Liver (tissue), 9 donors: Measurements from ENCODE around the gene ERMARD. TPM values are rescaled to one million over a fixed set of nuclear protein-coding genes. Genes with fewer than 3 reads are reported as not detected.

Source experiments
- DNase-seq: peaks from one replicate; pipeline ENCODE4 v3.0.0-alpha.2; 2017; ENCODE audit warnings: low spot score
- H3K27ac ChIP-seq, 2 donors: one replicate each; pipeline ENCODE4 v1.7.0; 2013; ENCODE audit warnings: inconsistent platforms in 2 of 2, low read length in 2 of 2, control low read depth in 1 of 2, low read depth in 1 of 2, mild to moderate bottlenecking in 1 of 2
- H3K27me3 ChIP-seq, 4 donors: one replicate each; pipeline versions ENCODE4 v1.6.1 to v1.7.0; 2013; ENCODE audit warnings: low read length in 3 of 4, inconsistent platforms in 1 of 4, mild to moderate bottlenecking in 1 of 4, moderate library complexity in 1 of 4; ENCODE audit not compliant: control insufficient read depth in 4 of 4, insufficient read depth in 4 of 4
- H3K36me3 ChIP-seq, 4 donors: one replicate each; pipeline versions ENCODE4 v1.6.1 to v1.7.0; 2013; ENCODE audit warnings: low read length in 3 of 4, mild to moderate bottlenecking in 3 of 4, low read depth in 1 of 4, moderate library complexity in 1 of 4; ENCODE audit not compliant: control insufficient read depth in 4 of 4, insufficient read depth in 3 of 4
- H3K4me1 ChIP-seq, 4 donors: one replicate each; pipeline versions ENCODE4 v1.6.1 to v1.7.0; 2013; ENCODE audit warnings: low read length in 3 of 4, mild to moderate bottlenecking in 3 of 4, moderate library complexity in 1 of 4; ENCODE audit not compliant: control insufficient read depth in 4 of 4, insufficient read depth in 4 of 4
- H3K4me3 ChIP-seq, 3 donors: one replicate each; pipeline versions ENCODE4 v1.6.1 to v1.7.0; 2013; ENCODE audit warnings: low read length in 3 of 3, control low read depth in 1 of 3, low read depth in 1 of 3, mild to moderate bottlenecking in 1 of 3
- H3K9ac ChIP-seq, 2 donors: one replicate each; pipeline ENCODE4 v1.7.0; 2013; ENCODE audit warnings: low read length in 2 of 2, mild to moderate bottlenecking in 2 of 2, moderate library complexity in 2 of 2, control low read depth in 1 of 2, low read depth in 1 of 2
- H3K9me3 ChIP-seq, 4 donors: one replicate each; pipeline versions ENCODE4 v1.6.1 to v1.7.0; 2013; ENCODE audit warnings: low read length in 3 of 4; ENCODE audit not compliant: control insufficient read depth in 4 of 4
- ATF3 ChIP-seq: IDR thresholded peaks from 2 replicates; pipeline ENCODE4 v1.6.1; 2016; ENCODE audit warnings: antibody characterized with exemption
- CTCF ChIP-seq: fragments of 150-350 bp; IDR thresholded peaks from 2 replicates; pipeline ENCODE4 v1.5.1; 2017; ENCODE audit warnings: improper control_type of control experiment, low read depth, low read length; ENCODE audit not compliant: missing input control
- EGR1 ChIP-seq, 2 donors: IDR thresholded peaks; 2 replicates each; pipeline ENCODE4 v1.6.1; 2016 to 2018; ENCODE audit warnings: antibody characterized with exemption in 2 of 2, low read depth in 2 of 2
- FOXA1 ChIP-seq: IDR thresholded peaks from 2 replicates; pipeline ENCODE4 v1.6.1; 2016; ENCODE audit warnings: antibody characterized with exemption
- FOXA2 ChIP-seq: IDR thresholded peaks from 2 replicates; pipeline ENCODE4 v1.6.1; 2016; ENCODE audit warnings: antibody characterized with exemption
- GABPA ChIP-seq, 2 donors: IDR thresholded peaks in 1 of 2; conservative IDR thresholded peaks in 1 of 2; 2 replicates each; pipeline ENCODE4 v1.6.1; 2016; ENCODE audit warnings: antibody characterized with exemption in 2 of 2, mild to moderate bottlenecking in 1 of 2, moderate library complexity in 1 of 2
- HNF4A ChIP-seq, 2 donors: conservative IDR thresholded peaks; 2 replicates each; pipeline ENCODE4 v1.6.1; 2016; ENCODE audit warnings: antibody characterized with exemption in 2 of 2, mild to moderate bottlenecking in 2 of 2
- HNF4G ChIP-seq: IDR thresholded peaks from 2 replicates; pipeline ENCODE4 v1.6.1; 2016; ENCODE audit warnings: antibody characterized with exemption
- JUND ChIP-seq, 2 donors: IDR thresholded peaks; 2 replicates each; pipeline ENCODE4 v1.6.1; 2016; ENCODE audit warnings: antibody characterized with exemption in 2 of 2
- MAX ChIP-seq: IDR thresholded peaks from 2 replicates; pipeline ENCODE4 v1.6.1; 2016; ENCODE audit warnings: antibody characterized with exemption
- NR2F2 ChIP-seq: IDR thresholded peaks from 2 replicates; pipeline ENCODE4 v1.6.1; 2016; ENCODE audit warnings: antibody characterized with exemption
- RAD21 ChIP-seq, 2 donors: IDR thresholded peaks; 2 replicates each; pipeline ENCODE4 v1.6.1; 2016; ENCODE audit warnings: antibody characterized with exemption in 2 of 2, mild to moderate bottlenecking in 2 of 2
- RXRA ChIP-seq, 2 donors: IDR thresholded peaks; 2 replicates each; pipeline ENCODE4 v1.6.1; 2017 to 2018; ENCODE audit warnings: antibody characterized with exemption in 2 of 2, mild to moderate bottlenecking in 1 of 2
- SP1 ChIP-seq: IDR thresholded peaks from 2 replicates; pipeline ENCODE4 v1.6.1; 2018; ENCODE audit warnings: antibody characterized with exemption, mild to moderate bottlenecking
- TAF1 ChIP-seq: conservative IDR thresholded peaks from 2 replicates; pipeline ENCODE4 v1.6.1; 2016; ENCODE audit warnings: antibody characterized with exemption, mild to moderate bottlenecking
- YY1 ChIP-seq: IDR thresholded peaks from 2 replicates; pipeline ENCODE4 v1.6.1; 2016; ENCODE audit warnings: antibody characterized with exemption, mild to moderate bottlenecking
- ZBTB33 ChIP-seq: IDR thresholded peaks from 2 replicates; pipeline ENCODE4 v1.6.1; 2016; ENCODE audit warnings: antibody characterized with exemption
- WGBS: extraction: QIAGEN DNeasy Blood & Tissue Kit; methylation state at CpG from one replicate; pipeline ENCODE4 v1.1.7; 2013; 5-methylcytosine and 5-hydroxymethylcytosine counted together
- polyA plus RNA-seq, 2 donors: library from polyadenylated mRNA; stranded (reverse) in 1 of 2; unstranded in 1 of 2; fragments of 200-250 nt in 1 of 2; fragments of >200 nt in 1 of 2; fragmentation: Nextera tagmentation in 1 of 2; extraction: Ambion mirVana in 1 of 2; gene quantifications; one replicate each; pipeline versions ENCODE4 v1.2.1 to v1.2.3, GENCODE V29; 2013 to 2015
- total RNA-seq, 2 donors: library from RNA; depleted of rRNA; stranded (reverse); fragments of >200 nt; gene quantifications; one replicate each; pipeline ENCODE4 v1.2.3, GENCODE V29; 2014
- TF ChIP-seq, protein P1 (sequence below): IDR thresholded peaks from 2 replicates; pipeline ENCODE4 v1.6.1; 2016; ENCODE audit warnings: antibody characterized with exemption, mild to moderate bottlenecking
- donor health status: healthy.
- donor health status: healthy.
- donor health status: healthy.
- donor health status: healthy.
- donor health status: healthy.

ERMARD gene
- total and polyA plus RNA-seq, 4 donors, result 10.1 to 20.7 (median 14.0) TPM

DNA sequence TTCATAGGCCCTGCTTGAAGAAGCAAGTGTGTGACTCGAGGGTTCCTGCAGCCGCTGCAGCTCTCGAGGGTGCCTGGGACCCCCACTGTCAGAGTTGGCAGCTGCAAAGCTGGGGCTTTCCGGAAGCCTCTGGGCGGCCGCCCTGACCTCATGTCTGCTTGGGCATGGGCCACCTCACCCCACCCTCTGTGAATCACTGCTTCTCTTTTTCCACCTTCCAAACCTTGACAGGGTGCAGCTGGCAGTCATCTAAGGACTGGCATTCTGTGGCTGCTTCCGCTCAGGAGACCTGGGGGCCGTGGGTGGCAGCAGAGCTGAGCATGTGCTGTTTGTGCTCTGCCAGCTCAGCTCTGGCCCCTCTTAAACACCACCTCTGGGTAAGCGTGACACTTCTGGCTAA, 32.0 kb downstream of the ERMARD start:
- Histone ChIP-seq H3K9me3 (no peaks in the 10 kb centered on the region), H3K4me3 (no peak overlapping the region), H3K27me3 (no peaks in the 10 kb centered on the region), H3K4me1 (no peaks in the 10 kb centered on the region), H3K9ac (no peak overlapping the region), H3K27ac (no peak overlapping the region), H3K36me3 (peaks cover 0 to 30% (median 11%) of the 10 kb centered on the region in 4 donors)
- WGBS, result 89% methylated on average over 9 of the region's 9 CpGs
- no peak for TF ChIP-seq RAD21 (IDR thresholded peaks at IDR 0.05)
- no peak for TF ChIP-seq CTCF
- no peak for TF ChIP-seq EGR1 (IDR thresholded peaks at IDR 0.05; ENCODE audit: low read depth in 2 of 2)
- TF ChIP-seq ZBTB33, result no peak
- no peak for TF ChIP-seq GABPA (IDR thresholded peaks at IDR 0.05 in 1 of 2, conservative IDR thresholded peaks at IDR 0.05 in 1 of 2)
- no peak for TF ChIP-seq SP1
- TF ChIP-seq HNF4G, result no peak
- no peak for TF ChIP-seq FOXA1
- TF ChIP-seq HNF4A (conservative IDR thresholded peaks at IDR 0.05), result no peak
- TF ChIP-seq TAF1, result no peak
- TF ChIP-seq YY1, result no peak
- TF ChIP-seq ATF3, result no peak
- TF ChIP-seq FOXA2, result no peak
- TF ChIP-seq, protein P1, sequence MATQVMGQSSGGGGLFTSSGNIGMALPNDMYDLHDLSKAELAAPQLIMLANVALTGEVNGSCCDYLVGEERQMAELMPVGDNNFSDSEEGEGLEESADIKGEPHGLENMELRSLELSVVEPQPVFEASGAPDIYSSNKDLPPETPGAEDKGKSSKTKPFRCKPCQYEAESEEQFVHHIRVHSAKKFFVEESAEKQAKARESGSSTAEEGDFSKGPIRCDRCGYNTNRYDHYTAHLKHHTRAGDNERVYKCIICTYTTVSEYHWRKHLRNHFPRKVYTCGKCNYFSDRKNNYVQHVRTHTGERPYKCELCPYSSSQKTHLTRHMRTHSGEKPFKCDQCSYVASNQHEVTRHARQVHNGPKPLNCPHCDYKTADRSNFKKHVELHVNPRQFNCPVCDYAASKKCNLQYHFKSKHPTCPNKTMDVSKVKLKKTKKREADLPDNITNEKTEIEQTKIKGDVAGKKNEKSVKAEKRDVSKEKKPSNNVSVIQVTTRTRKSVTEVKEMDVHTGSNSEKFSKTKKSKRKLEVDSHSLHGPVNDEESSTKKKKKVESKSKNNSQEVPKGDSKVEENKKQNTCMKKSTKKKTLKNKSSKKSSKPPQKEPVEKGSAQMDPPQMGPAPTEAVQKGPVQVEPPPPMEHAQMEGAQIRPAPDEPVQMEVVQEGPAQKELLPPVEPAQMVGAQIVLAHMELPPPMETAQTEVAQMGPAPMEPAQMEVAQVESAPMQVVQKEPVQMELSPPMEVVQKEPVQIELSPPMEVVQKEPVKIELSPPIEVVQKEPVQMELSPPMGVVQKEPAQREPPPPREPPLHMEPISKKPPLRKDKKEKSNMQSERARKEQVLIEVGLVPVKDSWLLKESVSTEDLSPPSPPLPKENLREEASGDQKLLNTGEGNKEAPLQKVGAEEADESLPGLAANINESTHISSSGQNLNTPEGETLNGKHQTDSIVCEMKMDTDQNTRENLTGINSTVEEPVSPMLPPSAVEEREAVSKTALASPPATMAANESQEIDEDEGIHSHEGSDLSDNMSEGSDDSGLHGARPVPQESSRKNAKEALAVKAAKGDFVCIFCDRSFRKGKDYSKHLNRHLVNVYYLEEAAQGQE, result no peak
- TF ChIP-seq MAX, result no peak
- TF ChIP-seq RXRA (IDR thresholded peaks at IDR 0.05), result no peak
- TF ChIP-seq NR2F2, result no peak
- TF ChIP-seq JUND (IDR thresholded peaks at IDR 0.05), result no peak
- no peak for DNase-seq
